Vagina (tissue), 2 donors: Measurements from ENCODE around the gene SEMA5B.

Experiments
- POLR2A ChIP-seq, 2 donors: fragments of 450-650 bp; IDR thresholded peaks; one replicate each; pipeline ENCODE4 v1.6.1; 2017; ENCODE audit warnings: antibody characterized with exemption in 2 of 2, mild to moderate bottlenecking in 2 of 2, moderate library complexity in 2 of 2
- TF ChIP-seq, protein P1 (sequence below), 3 experiments: fragments of 450-650 bp in 2 of 3; fragments of 200-600 bp in 1 of 3; sonication (generic) in 1 of 3; IDR thresholded peaks; one replicate each; pipeline ENCODE4 v1.5.1; 2017 to 2019; ENCODE audit warnings: antibody characterized with exemption in 3 of 3, mild to moderate bottlenecking in 2 of 3, moderate library complexity in 2 of 3

GRCh38 chr3:122972141-122972540, 55.4 kb downstream of the SEMA5B start:
- TF ChIP-seq POLR2A (IDR thresholded peaks at IDR 0.05) = no peak
- TF ChIP-seq, protein P1, sequence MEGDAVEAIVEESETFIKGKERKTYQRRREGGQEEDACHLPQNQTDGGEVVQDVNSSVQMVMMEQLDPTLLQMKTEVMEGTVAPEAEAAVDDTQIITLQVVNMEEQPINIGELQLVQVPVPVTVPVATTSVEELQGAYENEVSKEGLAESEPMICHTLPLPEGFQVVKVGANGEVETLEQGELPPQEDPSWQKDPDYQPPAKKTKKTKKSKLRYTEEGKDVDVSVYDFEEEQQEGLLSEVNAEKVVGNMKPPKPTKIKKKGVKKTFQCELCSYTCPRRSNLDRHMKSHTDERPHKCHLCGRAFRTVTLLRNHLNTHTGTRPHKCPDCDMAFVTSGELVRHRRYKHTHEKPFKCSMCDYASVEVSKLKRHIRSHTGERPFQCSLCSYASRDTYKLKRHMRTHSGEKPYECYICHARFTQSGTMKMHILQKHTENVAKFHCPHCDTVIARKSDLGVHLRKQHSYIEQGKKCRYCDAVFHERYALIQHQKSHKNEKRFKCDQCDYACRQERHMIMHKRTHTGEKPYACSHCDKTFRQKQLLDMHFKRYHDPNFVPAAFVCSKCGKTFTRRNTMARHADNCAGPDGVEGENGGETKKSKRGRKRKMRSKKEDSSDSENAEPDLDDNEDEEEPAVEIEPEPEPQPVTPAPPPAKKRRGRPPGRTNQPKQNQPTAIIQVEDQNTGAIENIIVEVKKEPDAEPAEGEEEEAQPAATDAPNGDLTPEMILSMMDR (IDR thresholded peaks at IDR 0.05) = no peak
